ENCODE measurements around the gene DSP.

DNA sequence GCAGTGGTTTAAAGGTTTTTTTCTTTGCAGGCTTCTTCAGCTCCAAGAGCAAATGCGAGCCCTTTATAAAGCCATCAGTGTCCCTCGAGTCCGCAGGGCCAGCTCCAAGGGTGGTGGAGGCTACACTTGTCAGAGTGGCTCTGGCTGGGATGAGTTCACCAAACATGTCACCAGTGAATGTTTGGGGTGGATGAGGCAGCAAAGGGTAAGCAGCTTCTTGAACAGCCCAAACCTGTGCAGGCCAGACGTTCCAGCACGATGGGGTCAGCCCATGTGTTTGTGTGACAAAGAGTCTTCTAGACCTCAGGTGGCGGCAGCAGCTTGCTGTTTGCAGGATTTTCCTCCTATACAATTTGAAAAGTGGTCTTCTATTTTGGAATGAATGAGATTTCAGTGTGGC lies 17.7 kb downstream of the DSP start:
- TF ChIP-seq, protein P1, sequence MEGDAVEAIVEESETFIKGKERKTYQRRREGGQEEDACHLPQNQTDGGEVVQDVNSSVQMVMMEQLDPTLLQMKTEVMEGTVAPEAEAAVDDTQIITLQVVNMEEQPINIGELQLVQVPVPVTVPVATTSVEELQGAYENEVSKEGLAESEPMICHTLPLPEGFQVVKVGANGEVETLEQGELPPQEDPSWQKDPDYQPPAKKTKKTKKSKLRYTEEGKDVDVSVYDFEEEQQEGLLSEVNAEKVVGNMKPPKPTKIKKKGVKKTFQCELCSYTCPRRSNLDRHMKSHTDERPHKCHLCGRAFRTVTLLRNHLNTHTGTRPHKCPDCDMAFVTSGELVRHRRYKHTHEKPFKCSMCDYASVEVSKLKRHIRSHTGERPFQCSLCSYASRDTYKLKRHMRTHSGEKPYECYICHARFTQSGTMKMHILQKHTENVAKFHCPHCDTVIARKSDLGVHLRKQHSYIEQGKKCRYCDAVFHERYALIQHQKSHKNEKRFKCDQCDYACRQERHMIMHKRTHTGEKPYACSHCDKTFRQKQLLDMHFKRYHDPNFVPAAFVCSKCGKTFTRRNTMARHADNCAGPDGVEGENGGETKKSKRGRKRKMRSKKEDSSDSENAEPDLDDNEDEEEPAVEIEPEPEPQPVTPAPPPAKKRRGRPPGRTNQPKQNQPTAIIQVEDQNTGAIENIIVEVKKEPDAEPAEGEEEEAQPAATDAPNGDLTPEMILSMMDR (IDR thresholded peaks at IDR 0.05), result no peak
- TF ChIP-seq TCF7L2 (IDR thresholded peaks at IDR 0.05; ENCODE audit: low read depth, low read length) (no peak), POLR2AphosphoS5 (IDR thresholded peaks at IDR 0.05; ENCODE audit: low read depth, low read length) (no peak), SIN3A (IDR thresholded peaks at IDR 0.05; ENCODE audit: borderline replicate concordance, insufficient read depth, low read depth, low read length) (no peak)
- TF ChIP-seq, protein P2, sequence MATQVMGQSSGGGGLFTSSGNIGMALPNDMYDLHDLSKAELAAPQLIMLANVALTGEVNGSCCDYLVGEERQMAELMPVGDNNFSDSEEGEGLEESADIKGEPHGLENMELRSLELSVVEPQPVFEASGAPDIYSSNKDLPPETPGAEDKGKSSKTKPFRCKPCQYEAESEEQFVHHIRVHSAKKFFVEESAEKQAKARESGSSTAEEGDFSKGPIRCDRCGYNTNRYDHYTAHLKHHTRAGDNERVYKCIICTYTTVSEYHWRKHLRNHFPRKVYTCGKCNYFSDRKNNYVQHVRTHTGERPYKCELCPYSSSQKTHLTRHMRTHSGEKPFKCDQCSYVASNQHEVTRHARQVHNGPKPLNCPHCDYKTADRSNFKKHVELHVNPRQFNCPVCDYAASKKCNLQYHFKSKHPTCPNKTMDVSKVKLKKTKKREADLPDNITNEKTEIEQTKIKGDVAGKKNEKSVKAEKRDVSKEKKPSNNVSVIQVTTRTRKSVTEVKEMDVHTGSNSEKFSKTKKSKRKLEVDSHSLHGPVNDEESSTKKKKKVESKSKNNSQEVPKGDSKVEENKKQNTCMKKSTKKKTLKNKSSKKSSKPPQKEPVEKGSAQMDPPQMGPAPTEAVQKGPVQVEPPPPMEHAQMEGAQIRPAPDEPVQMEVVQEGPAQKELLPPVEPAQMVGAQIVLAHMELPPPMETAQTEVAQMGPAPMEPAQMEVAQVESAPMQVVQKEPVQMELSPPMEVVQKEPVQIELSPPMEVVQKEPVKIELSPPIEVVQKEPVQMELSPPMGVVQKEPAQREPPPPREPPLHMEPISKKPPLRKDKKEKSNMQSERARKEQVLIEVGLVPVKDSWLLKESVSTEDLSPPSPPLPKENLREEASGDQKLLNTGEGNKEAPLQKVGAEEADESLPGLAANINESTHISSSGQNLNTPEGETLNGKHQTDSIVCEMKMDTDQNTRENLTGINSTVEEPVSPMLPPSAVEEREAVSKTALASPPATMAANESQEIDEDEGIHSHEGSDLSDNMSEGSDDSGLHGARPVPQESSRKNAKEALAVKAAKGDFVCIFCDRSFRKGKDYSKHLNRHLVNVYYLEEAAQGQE (IDR thresholded peaks at IDR 0.05; ENCODE audit: insufficient read depth in 1 of 2, low read depth in 2 of 2, low read length in 1 of 2), result no peak

Measured in Panc1 (cell line).